GM18867 (cell line): ENCODE measurements around the gene GPR15LG.
"Not testable (repeated sequence)": the region's sequence is repeated elsewhere in the genome, so short reads cannot be mapped to it uniquely, and the experiment has no call there.

ENCODE experiments used
- ATAC-seq: cut with Tn5 transposase; IDR thresholded peaks from one replicate; pipeline ENCODE4 v1.9.1; 2021; ENCODE audit warnings: mild to moderate bottlenecking, moderate library complexity; ENCODE audit not compliant: unreplicated experiment

Gene GPR15LG

DNA sequence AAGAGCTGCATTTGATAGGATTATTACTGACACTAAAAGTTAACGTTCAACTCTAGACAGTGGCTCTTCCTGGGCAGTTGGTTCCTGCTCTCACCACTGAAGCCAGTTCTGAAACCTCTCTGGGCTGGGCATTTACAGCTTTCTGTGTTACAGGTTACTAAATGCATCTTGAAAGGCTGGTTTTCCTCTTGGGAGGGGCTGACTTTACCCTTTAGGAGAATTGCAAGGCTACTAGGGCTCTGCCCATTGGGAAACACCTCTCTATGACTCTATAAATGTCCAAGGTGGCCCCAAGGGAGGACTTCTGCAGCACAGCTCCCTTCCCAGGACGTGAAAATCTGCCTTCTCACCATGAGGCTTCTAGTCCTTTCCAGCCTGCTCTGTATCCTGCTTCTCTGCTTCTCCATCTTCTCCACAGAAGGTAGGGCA lies at the start of gene GPR15LG:
GPR15LG (plus strand) TSS at position 301 of the 429 bp plus-strand sequence; CDS start at position 352, 51 bp downstream.
- peak; percentile 32 for ATAC-seq

DNA sequence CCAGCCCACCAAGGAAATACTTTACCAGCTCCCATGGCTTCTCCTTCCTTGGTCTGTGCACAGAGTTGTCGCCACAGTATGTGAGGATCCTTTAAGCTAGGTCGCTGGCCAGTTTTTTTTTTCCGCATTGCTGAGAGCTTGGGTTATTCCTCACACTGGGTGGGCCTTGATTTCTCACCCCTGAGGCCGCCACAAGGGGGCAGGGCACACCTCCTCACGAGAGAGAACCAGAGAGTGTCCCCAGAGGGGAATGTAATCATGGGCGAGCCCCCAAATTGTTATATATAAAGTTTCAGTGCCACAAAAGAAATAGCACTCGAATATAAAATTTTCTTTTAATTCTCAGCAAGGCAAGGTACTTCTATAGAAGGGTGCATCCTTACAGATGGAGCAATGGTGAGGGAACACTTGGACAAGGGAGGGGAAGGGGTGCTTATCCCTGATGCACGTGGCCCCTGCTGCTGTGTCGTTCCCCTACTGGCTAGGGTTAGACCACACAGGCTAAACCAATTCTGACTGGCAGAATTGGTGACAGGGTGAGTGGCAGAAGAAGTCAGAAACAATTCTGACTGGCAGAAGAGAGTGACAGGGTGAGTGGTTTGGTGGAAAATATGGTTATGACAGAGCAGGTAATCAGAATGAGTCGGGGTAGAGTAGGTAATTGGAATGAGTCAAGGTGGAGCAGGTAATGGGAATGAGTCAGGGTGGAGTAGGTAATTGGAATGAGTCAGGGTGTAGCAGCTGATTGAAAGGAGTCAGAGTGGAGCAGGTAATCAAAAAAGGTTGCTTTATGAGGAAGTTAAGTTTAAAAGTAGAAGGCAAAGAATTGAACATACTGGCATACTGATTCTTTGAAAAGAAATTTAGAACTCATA lies 47.5 kb upstream of the GPR15LG start:
- not testable (repeated sequence) for ATAC-seq

DNA sequence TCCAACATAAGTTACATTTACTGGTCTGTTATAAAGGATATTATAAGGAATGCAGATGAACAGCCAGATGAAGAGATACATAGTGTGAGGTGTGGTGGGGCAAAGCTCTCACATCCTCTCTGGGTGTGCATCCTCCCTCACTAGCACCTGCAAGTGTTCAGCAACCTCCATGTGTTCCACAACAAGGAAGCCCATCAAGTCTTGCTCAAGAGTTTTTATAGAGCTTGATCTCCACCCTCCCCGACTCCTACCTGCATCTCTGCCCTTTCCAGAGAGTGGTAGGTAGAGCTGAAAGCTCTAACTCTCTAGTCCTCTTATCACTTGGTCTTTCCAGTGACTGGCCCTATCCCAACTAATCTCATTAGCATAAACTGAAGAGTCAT lies 46.8 kb upstream of the GPR15LG start:
- no peak for ATAC-seq

DNA sequence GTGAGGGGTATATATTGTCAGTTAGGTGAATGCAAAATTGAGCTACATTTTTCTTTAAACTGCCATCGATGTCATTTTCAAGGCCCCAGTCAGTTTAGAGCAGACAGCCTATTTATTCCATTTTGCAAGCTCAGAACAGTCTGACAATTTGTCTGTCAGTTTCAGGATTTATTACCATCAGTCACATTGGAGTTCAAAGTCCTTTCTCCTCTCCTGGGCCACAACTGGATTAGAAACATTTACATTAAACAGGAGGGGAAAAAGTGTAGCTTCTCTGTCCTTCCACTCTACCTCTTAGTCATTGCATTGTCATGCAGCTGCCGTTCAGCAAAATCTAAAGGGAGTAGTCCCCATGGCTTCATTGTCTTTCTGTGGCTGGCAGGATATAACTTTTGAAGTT lies 37.8 kb upstream of the GPR15LG start:
- no peak for ATAC-seq

DNA sequence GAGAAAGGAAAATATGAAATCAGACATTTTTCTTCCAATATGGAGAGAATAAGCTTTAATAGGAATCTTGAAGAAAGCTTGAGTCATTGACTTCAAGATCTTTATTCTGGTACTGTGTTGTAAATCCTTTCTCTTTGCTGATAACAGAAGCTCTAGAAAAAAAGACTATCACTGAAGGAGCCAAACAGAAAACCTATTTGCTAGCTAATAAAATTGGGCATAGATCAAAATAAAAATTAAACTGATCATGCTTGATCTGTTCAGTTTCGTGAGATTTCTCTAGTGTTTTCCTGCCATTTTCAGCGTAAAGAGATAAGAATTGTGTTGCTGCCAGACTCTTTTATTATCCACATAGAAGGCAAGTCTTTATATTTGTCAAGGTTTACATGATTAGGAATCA lies 35.8 kb upstream of the GPR15LG start:
- ATAC-seq: no peak

DNA sequence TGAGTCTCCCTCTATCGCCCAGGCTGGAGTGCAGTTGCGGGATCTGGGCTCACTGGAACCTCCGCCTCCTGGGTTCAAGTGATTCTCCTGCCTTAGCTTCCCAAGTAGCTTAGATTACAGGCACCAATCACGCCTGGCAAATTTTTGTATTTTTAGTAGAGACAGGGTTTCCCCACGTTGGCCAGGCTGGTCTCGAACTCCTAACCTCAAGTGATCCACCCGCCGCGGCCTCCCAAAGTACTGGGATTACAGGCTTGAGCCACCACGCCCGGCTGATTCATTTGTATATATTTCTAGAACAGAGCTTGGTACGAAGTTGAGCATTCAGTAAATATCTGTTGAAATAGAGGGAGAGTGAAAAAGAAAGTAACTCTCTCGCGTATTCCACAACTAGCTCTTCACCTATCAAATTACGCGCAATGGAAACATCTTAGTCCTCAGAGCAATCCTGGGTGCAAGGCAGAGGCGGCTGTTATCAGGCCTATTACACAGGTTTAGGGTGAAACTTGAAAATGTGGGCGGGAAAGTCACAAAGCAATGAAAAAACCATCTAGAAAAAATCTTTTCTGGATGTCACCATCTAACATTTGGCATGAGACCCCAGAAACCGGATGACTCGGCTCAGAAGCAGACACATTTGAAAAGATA lies 35.0 kb upstream of the GPR15LG start:
- no peak for ATAC-seq

DNA sequence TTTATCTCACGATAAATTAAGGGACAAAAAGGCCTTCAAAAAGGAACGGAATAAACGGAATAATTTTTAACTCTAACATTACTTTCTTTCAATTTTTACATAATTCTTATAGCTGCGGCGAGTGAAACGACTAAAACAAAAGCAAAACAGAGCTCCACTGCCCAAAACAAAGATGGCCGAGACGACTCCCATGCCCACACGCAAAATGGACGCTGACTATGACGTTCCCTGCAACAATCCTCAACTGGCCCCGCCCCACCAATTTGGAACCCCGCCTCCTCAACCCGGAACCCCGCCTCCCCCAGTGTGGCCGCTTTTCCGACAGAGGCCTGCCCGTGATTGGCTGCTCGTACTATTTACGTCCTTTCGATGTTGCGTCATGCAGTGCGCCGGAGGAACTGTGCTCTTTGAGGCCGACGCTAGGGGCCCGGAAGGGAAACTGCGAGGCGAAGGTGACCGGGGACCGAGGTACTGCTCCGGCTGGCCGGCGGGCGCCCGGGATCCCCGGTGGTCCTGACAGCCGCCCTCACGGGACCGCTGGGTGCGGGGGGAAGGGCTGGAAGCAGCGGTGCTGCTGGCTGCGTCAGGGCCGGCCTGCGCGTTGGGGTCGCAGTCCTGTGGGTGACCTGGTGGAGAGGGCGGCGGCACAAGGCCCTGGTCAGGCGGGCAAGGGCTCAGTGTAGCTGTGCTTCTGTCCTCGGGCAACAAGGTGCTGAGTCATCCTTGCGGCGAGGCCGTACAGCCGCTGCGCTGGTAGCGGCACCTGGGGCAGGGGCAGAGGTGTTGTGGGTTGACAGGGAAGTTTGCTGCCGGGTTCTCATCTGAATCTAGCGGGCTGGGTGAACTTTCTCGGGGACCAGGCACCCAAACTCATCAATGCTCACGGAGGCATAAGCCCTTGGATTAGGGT lies 34.2 kb upstream of the GPR15LG start, which contains the start of gene GHITM:
GHITM (plus strand) TSS at position 384 of the 910 bp plus-strand sequence. CDS start 1,992 bp downstream, outside the sequence.
- peak; percentile 98 for ATAC-seq

DNA sequence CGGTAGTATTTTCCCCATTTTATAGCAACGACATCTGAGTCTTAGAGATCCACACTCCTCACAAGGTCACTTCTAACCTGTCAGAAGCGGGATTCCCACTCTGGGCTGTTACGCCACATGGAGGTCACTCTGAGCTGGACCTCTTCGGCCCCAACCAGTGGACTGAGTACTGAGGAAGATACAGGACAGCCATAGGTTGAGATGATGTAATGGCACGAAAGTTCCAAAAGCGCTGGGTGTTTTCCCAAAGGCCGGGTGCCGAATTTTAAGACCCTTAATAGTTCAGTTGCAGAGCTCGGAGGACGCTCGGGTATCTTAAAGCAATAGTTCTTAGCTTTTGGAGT lies 33.6 kb upstream of the GPR15LG start:
- peak; percentile 2 for ATAC-seq

DNA sequence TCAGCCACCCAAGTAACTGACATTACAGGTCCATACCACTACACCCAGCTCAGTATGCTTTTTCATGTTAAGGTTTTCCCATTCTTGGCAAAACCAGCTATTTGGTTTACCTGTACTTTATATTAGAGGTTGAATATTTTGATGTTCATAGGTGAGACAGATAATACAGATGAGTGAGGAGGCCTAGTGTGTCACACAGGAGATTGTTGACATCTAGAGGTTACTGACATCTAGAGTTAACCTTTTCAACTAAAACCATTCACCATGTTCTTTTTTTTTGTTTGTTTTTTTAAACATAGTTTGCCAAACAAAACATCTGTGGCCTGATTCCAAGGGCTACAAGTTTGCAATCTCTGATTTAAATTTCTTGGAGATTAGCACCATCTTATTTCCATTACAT lies 26.3 kb upstream of the GPR15LG start:
- no peak for ATAC-seq

DNA sequence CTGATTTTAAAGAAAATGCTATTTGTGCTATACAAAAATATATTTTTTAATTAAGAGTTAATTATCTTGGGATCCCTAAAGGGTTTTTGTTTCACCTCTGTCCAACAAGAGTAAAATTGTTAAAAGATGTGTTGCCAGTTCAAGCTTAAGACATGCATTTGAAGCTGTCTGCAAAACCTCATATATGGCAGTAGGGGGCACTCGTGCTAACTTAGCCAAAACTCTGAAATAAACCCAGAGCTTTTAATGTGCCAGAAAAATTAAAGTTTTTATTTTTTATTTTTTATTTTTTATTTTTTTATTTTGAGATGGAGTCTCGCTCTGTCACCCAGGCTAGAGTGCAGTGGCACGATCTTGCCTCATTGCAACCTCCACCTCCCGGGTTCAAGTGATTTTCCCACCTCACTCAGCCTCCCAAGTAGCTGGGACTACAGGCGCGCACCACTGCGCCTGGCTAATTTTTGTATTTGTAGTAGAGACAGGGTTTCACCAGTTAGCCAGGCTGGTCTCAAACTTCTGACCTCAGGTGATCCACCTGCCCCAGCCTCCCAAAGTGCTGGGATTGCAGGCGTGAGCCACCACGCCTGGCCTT lies 25.5 kb upstream of the GPR15LG start:
- peak; percentile 64 for ATAC-seq

DNA sequence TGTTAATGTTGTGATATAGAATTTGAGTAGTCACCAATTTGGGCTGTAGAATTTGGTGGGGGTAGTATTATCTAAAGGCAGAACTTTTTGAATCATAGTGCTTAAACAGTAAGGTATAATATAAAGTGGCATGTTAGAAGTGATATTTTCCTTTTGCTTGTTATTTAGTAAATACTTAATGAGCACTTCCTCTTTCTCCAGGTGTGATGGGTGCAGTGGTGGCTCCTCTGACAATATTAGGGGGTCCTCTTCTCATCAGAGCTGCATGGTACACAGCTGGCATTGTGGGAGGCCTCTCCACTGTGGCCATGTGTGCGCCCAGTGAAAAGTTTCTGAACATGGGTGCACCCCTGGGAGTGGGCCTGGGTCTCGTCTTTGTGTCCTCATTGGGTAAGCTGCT lies 23.7 kb upstream of the GPR15LG start:
- no peak for ATAC-seq

DNA sequence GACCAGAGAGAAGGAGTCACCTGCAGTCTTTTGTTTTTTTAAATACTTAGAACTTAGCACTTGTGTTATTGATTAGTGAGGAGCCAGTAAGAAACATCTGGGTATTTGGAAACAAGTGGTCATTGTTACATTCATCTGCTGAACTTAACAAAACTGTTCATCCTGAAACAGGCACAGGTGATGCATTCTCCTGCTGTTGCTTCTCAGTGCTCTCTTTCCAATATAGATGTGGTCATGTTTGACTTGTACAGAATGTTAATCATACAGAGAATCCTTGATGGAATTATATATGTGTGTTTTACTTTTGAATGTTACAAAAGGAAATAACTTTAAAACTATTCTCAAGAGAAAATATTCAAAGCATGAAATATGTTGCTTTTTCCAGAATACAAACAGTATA lies 20.8 kb upstream of the GPR15LG start:
- ATAC-seq: no peak

DNA sequence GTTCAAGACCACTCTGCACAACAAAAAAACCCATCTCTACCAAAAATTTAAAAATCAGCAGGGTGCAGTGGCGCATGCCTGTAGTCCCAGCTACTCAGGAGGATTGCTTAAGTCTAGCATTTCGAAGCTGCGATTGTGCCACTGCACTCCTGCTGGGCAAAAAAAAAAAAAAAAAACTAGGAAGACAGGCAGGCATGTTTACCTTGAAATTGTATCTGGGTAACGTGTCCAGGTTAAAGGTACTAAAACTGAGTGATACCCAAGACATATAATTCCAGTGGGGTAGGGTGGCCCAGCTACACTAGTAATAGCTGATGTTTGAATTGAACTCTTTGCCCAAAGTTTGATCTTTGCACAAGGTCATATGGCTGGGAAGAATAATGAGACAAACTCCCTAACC lies 18.1 kb upstream of the GPR15LG start:
- ATAC-seq: no peak

DNA sequence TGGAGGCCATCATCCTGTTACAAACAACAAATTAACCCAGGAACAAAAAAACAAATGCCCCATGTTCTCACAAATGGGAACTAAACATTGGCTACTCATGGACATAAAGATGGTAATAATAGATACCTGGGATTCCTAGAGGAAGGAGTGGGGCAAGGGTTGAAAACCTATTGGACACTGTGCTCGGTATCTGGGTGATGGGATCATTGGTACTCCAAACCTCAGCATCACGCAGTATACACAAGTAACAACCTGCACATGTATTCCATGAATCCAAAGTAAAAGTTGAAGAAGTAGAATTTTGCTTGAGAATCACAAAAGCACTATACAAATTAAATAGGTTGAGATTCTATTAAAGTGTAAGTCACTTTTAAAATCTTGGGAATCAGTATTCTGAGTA lies 17.6 kb upstream of the GPR15LG start:
- no peak for ATAC-seq

DNA sequence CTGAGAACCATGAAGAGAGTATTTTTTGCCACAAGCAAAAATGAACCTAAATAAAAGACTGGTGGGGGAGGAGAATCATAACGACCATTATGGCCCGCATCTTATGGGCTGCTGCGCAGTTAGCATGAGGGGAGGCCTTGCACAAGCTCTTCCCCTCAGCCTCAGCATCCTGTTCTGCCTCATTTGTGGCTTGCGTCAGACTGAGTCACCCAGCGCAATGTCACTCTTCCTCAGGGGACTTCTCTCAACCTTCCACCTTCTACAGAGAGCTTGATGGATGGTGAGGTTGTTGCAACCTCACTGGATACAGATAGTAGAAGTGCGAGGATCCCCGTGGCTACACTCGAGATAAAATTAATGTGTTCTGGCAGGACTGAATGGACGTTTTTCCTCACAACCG lies 16.8 kb upstream of the GPR15LG start:
- ATAC-seq: peak; percentile 67

DNA sequence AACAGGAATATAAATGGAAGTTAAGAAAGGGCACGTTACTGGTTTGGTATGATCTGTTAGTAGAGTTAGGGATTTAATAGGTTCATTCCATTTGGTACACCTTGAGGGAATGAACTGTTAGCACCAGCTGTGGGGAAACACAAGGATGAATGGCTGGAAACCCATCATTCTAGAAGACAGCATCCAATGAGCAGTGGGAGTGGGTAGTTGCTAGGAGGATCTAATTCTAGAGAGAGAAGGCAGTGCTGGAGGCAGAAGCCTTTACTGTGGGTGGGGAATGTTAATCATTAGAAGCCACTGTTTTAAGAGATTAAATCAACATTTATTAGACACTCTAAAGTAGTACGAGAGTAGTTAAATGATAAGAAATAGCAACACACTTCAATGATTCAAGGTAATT lies 15.5 kb upstream of the GPR15LG start:
- ATAC-seq: no peak

DNA sequence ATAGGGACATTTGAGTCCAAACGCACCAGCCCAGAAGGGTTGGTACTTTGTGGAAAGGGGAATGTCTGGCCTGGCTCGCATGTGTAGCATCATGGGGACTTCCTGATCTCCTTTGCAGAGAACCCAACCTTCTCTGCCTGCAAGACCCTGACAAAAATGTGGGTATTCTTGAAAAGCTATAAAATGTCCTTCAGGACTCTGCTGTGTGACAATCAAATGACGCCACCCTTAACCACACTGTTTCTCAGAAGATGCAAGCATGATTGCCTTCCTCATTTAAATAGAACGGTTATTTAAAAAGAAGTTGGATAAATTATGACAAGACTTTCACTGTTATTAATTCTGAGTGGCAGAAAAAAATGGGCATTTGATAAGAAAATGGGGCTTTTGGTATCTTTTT lies 15.1 kb upstream of the GPR15LG start:
- no peak for ATAC-seq

DNA sequence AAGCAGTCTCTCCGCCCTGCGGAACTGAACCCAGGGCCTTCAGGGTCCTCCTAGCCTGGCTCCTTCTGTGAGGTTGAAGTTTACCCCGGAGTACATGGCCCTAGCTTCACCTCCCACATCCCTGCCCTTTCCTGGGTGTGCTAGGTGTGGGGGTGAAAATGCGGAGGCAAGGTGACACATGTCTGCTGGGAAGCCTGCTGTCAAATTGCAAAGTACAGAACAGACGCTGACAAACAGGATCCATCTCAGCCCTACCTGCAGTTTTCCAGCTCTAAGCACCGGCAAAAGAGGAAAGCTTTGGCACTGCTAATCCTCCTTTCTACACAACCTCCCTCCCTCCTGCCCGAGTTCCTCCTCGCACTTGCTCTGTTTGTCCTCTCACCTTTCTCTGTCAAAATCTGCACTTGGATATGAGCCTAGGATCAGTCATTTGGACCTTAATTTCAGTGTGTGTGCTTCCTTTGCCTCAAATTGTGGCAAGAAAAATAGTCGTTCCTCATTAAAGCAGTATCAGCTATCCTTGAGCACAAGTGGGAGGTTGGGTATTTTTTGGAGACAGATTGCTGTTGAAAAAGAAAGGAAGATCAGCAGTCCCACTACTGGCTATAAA lies 14.4 kb upstream of the GPR15LG start:
- no peak for ATAC-seq

DNA sequence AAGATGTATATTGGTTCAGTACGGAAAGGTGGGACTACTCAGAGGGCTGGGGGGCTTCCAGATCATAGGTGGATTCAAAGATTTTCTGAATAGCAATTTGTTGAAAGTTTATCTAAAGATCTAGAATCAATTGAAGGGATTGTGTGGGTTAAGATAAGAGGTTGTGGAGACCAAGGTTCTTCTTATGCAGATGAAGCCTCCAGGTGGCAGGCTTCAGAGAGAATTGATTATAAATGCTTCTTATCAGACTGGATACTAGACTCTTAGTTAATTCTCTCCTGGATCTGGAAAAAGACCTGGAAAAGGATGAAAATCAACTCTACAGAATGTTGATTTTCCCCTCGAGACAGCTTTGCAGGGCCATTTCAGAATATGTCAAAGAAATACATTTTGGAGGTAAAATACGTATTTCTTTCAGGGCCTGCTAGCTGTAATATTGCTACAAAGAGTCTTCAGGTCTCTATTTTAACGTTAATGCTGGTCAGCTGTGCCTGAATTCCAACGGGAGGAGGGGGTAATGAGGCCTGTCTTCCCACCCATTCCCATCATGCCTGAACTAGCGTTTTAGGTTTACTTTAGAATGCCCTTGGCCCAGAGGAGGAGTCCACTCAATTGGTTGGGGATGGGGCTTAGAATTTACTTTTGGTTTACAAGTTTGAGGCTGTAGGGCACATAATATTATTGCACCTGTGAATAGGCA lies 12.8 kb upstream of the GPR15LG start:
- ATAC-seq: no peak

DNA sequence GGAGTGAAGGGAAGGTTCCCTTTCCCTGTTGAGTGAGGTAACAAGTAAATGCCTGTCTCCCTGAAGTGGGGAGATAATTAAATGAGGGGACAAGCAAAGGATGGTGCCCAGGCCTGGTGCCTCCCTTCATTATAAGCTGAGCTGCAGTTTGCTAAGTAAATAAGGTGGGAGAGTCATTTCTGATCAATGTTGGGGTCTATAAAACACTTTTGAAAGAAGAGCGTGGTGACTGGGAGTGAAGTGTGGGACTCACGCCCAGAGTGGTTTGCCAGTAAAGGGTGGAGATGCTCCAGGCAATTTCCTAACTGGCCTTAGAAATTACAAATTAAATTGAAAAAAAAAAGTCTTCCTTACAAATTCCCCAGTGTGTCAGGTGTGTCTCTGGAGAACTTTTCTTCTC lies 9.6 kb upstream of the GPR15LG start:
- no peak for ATAC-seq
